Measurements from ENCODE around the gene ARHGEF16.

Gene ARHGEF16

GRCh38 chr1:3519301-3519885, 64.9 kb downstream of the ARHGEF16 start:
- no peaks in the 10 kb centered on the region for H3K36me3 ChIP-seq (ENCODE audit: control insufficient read depth, insufficient read depth, low read length)
- WGBS (ENCODE audit: insufficient coverage, insufficient read length), result no CpG with 5 or more reads among the region's 27 CpGs
- H3K9me3 ChIP-seq (ENCODE audit: control insufficient read depth, insufficient read depth, low read length), result no peaks in the 10 kb centered on the region
- no peaks in the 10 kb centered on the region for H3K4me1 ChIP-seq (ENCODE audit: control insufficient read depth, insufficient read depth, low read length)
- H3K27me3 ChIP-seq (ENCODE audit: control insufficient read depth, insufficient read depth, low read length), result no peaks in the 10 kb centered on the region
- no peak overlapping the region for H3K4me3 ChIP-seq (ENCODE audit: low read length)
- no peak overlapping the region for H3K27ac ChIP-seq (ENCODE audit: low read length)
- no peak for DNase-seq (ENCODE audit: low read depth, low spot score)

- no CpG with 5 or more reads among the region's 24 CpGs for WGBS (ENCODE audit: insufficient coverage, insufficient read length)
- no peak overlapping the region for H3K4me3 ChIP-seq (ENCODE audit: low read length)
- DNase-seq (ENCODE audit: low read depth, low spot score), result no peak
- H3K27me3 ChIP-seq (ENCODE audit: control insufficient read depth, insufficient read depth, low read length), result no peaks in the 10 kb centered on the region
- H3K27ac ChIP-seq (ENCODE audit: low read length), result no peak overlapping the region
- no peaks in the 10 kb centered on the region for H3K9me3 ChIP-seq (ENCODE audit: control insufficient read depth, insufficient read depth, low read length)
- H3K36me3 ChIP-seq (ENCODE audit: control insufficient read depth, insufficient read depth, low read length), result no peaks in the 10 kb centered on the region
- H3K4me1 ChIP-seq (ENCODE audit: control insufficient read depth, insufficient read depth, low read length), result no peaks in the 10 kb centered on the region
These were observed 66.2 kb downstream of the ARHGEF16 start for GRCh38 chr1:3520419-3521378.

- DNase-seq (ENCODE audit: low read depth, low spot score), result no peak
- WGBS (ENCODE audit: insufficient coverage, insufficient read length), result no CpG with 5 or more reads among the region's 16 CpGs
- Histone ChIP-seq H3K27me3 (ENCODE audit: control insufficient read depth, insufficient read depth, low read length) (no peaks in the 10 kb centered on the region), H3K36me3 (ENCODE audit: control insufficient read depth, insufficient read depth, low read length) (no peaks in the 10 kb centered on the region), H3K4me1 (ENCODE audit: control insufficient read depth, insufficient read depth, low read length) (no peaks in the 10 kb centered on the region), H3K4me3 (ENCODE audit: low read length) (no peak overlapping the region), H3K9me3 (ENCODE audit: control insufficient read depth, insufficient read depth, low read length) (no peaks in the 10 kb centered on the region), H3K27ac (ENCODE audit: low read length) (no peak overlapping the region)
These were observed 67.0 kb downstream of the ARHGEF16 start for GRCh38 chr1:3521426-3521825.

- no peak for DNase-seq (ENCODE audit: low read depth, low spot score)
- Histone ChIP-seq H3K27ac (ENCODE audit: low read length) (no peak overlapping the region), H3K36me3 (ENCODE audit: control insufficient read depth, insufficient read depth, low read length) (no peaks in the 10 kb centered on the region), H3K4me3 (ENCODE audit: low read length) (no peak overlapping the region), H3K4me1 (ENCODE audit: control insufficient read depth, insufficient read depth, low read length) (no peaks in the 10 kb centered on the region), H3K27me3 (ENCODE audit: control insufficient read depth, insufficient read depth, low read length) (no peaks in the 10 kb centered on the region), H3K9me3 (ENCODE audit: control insufficient read depth, insufficient read depth, low read length) (no peaks in the 10 kb centered on the region)
- no CpG with 5 or more reads among the region's 13 CpGs for WGBS (ENCODE audit: insufficient coverage, insufficient read length)
These were observed 67.6 kb downstream of the ARHGEF16 start for GRCh38 chr1:3522112-3522511.

GRCh38 chr1:3522564-3523265, 68.2 kb downstream of the ARHGEF16 start:
- no peaks in the 10 kb centered on the region for H3K4me1 ChIP-seq (ENCODE audit: control insufficient read depth, insufficient read depth, low read length)
- no peak overlapping the region for H3K27ac ChIP-seq (ENCODE audit: low read length)

GRCh38 chr1:3523980-3524379, 69.5 kb downstream of the ARHGEF16 start:
- WGBS (ENCODE audit: insufficient coverage, insufficient read length), result no CpG with 5 or more reads among the region's 13 CpGs
- Histone ChIP-seq H3K36me3 (ENCODE audit: control insufficient read depth, insufficient read depth, low read length) (no peaks in the 10 kb centered on the region), H3K9me3 (ENCODE audit: control insufficient read depth, insufficient read depth, low read length) (no peaks in the 10 kb centered on the region), H3K4me3 (ENCODE audit: low read length) (no peak overlapping the region), H3K4me1 (ENCODE audit: control insufficient read depth, insufficient read depth, low read length) (no peaks in the 10 kb centered on the region), H3K27me3 (ENCODE audit: control insufficient read depth, insufficient read depth, low read length) (no peaks in the 10 kb centered on the region), H3K27ac (ENCODE audit: low read length) (no peak overlapping the region)
- DNase-seq (ENCODE audit: low read depth, low spot score), result no peak

More at GRCh38 chr1:3522564-3523265, 68.2 kb downstream of the ARHGEF16 start:
- H3K9me3 ChIP-seq (ENCODE audit: control insufficient read depth, insufficient read depth, low read length), result no peaks in the 10 kb centered on the region
- no peaks in the 10 kb centered on the region for H3K36me3 ChIP-seq (ENCODE audit: control insufficient read depth, insufficient read depth, low read length)
- no peak overlapping the region for H3K4me3 ChIP-seq (ENCODE audit: low read length)
- H3K27me3 ChIP-seq (ENCODE audit: control insufficient read depth, insufficient read depth, low read length), result no peaks in the 10 kb centered on the region
- no peak for DNase-seq (ENCODE audit: low read depth, low spot score)
- WGBS (ENCODE audit: insufficient coverage, insufficient read length), result no CpG with 5 or more reads among the region's 19 CpGs

- Histone ChIP-seq H3K4me1 (ENCODE audit: control insufficient read depth, insufficient read depth, low read length) (no peaks in the 10 kb centered on the region), H3K9me3 (ENCODE audit: control insufficient read depth, insufficient read depth, low read length) (no peaks in the 10 kb centered on the region), H3K36me3 (ENCODE audit: control insufficient read depth, insufficient read depth, low read length) (no peaks in the 10 kb centered on the region), H3K27me3 (ENCODE audit: control insufficient read depth, insufficient read depth, low read length) (no peaks in the 10 kb centered on the region), H3K4me3 (ENCODE audit: low read length) (no peak overlapping the region), H3K27ac (ENCODE audit: low read length) (no peak overlapping the region)
- WGBS (ENCODE audit: insufficient coverage, insufficient read length), result no CpG with 5 or more reads among the region's 20 CpGs
- no peak for DNase-seq (ENCODE audit: low read depth, low spot score)
These were observed 70.2 kb downstream of the ARHGEF16 start for GRCh38 chr1:3524556-3525203.

GRCh38 chr1:3525551-3526482, 71.4 kb downstream of the ARHGEF16 start:
- Histone ChIP-seq H3K27me3 (ENCODE audit: control insufficient read depth, insufficient read depth, low read length) (peaks cover 6% of the 10 kb centered on the region), H3K4me3 (ENCODE audit: low read length) (no peak overlapping the region), H3K4me1 (ENCODE audit: control insufficient read depth, insufficient read depth, low read length) (peaks cover 4% of the 10 kb centered on the region; the same call in 1 of the 2 replicates), H3K27ac (ENCODE audit: low read length) (no peak overlapping the region), H3K9me3 (ENCODE audit: control insufficient read depth, insufficient read depth, low read length) (no peaks in the 10 kb centered on the region), H3K36me3 (ENCODE audit: control insufficient read depth, insufficient read depth, low read length) (no peaks in the 10 kb centered on the region)
- DNase-seq (ENCODE audit: low read depth, low spot score), result no peak
- WGBS (ENCODE audit: insufficient coverage, insufficient read length), result no CpG with 5 or more reads among the region's 24 CpGs

- peaks cover 7% of the 10 kb centered on the region; the same call in 1 of the 2 replicates for H3K4me1 ChIP-seq (ENCODE audit: control insufficient read depth, insufficient read depth, low read length)
- H3K9me3 ChIP-seq (ENCODE audit: control insufficient read depth, insufficient read depth, low read length), result no peaks in the 10 kb centered on the region
- no CpG with 5 or more reads among the region's 12 CpGs for WGBS (ENCODE audit: insufficient coverage, insufficient read length)
- H3K36me3 ChIP-seq (ENCODE audit: control insufficient read depth, insufficient read depth, low read length), result no peaks in the 10 kb centered on the region
- no peak overlapping the region for H3K27ac ChIP-seq (ENCODE audit: low read length)
- H3K27me3 ChIP-seq (ENCODE audit: control insufficient read depth, insufficient read depth, low read length), result peaks cover 6% of the 10 kb centered on the region
- no peak overlapping the region for H3K4me3 ChIP-seq (ENCODE audit: low read length)
- no peak for DNase-seq (ENCODE audit: low read depth, low spot score)
These were observed 73.3 kb downstream of the ARHGEF16 start for GRCh38 chr1:3527774-3528173.

Data from iPS DF 6.9 (cell line).